ENCODE data around the gene NFE2L1. TPM values are rescaled to one million over a fixed set of nuclear protein-coding genes. Genes with fewer than 3 reads are reported as not detected.

NFE2L1 gene
- polyA plus RNA-seq, 1 of the 3 experiments (the other 2 are of a cell fraction) = 159 TPM

DNA sequence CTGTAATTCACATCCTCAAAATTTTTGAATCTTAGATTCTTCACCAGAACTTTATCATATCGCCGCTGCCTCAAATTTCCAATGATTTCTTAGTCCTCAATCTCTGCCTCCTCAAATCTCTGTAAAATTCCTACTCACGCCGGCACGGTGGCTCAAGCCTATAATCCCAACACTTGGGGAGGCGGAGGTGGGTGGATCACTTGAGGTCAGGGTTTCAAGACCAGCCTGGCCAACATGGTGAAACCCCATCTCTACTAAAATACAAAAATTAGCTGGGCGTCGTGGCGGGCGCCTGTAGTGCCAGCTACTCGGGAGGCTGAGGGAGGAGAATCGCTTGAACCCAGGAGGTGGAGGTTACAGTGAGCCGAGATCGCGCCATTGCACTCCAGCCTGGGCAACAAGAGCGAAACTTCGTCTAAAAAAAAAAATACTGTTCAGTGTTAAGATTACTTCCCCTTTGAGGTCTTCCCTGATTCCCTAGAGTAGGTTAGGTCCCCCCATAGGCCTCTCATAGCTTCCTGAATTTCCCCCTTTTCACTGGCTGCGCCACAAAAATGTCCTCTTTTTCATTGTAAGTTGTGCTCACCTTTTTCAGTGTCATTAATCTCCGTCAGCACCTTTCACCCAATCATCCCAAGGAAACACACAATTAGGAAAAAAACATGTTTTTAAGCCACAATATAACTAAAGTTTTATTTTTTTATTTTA is 54.0 kb downstream of the NFE2L1 start:
- Histone ChIP-seq H3K4me2 (no peak overlapping the region; the same call in 1 of the 2 replicates), H2AFZ (ENCODE audit: low read depth) (0 out of 2 replicates have a peak overlapping the region, but pooled peaks have one; percentile 6)

More for the DNA sequence above, 54.0 kb downstream of the NFE2L1 start:
- no peaks in the 10 kb centered on the region for H3K27me3 ChIP-seq (ENCODE audit: insufficient read depth)
- no peak overlapping the region; the same call in 1 of the 2 replicates for H3K9ac ChIP-seq
- peaks cover 0 to 12% of the 10 kb centered on the region in 2 experiments for H3K36me3 ChIP-seq (replicated peaks in 1 of 2; ENCODE audit: control insufficient read depth in 1 of 2, insufficient read depth in 2 of 2, low read length in 1 of 2)
- peaks cover 40% of the 10 kb centered on the region for H3K79me2 ChIP-seq (ENCODE audit: insufficient read depth)
- H3K4me1 ChIP-seq (ENCODE audit: control insufficient read depth in 1 of 2, insufficient read depth in 2 of 2, low read depth in 1 of 2, low read length in 1 of 2) = peaks cover 3 to 6% of the 10 kb centered on the region in 2 experiments; a peak in 2 of 4 replicates
- POLR2A ChIA-PET = interaction anchor here (0.6 kb wide), 1 partner anchor 21 kb away, joined by 4 read pairs; no protein-coding TSS in a partner anchor
- H4K20me1 ChIP-seq (ENCODE audit: insufficient read depth) = peaks cover 31% of the 10 kb centered on the region
- peaks cover 31% of the 10 kb centered on the region for H3F3A ChIP-seq (replicated peaks; ENCODE audit: insufficient read depth)
- H3K9me3 ChIP-seq = no peaks in the 10 kb centered on the region
- no peaks in the 10 kb centered on the region for H3K9me2 ChIP-seq
- 92% methylated on average over 19 of the region's 19 CpGs for WGBS (ENCODE audit: low lambda C conversion rate)
- TF ChIP-seq GABPA (IDR thresholded peaks at IDR 0.05; ENCODE audit: low read depth) (no peak), RFX5 (IDR thresholded peaks at IDR 0.05; ENCODE audit: low read length) (no peak), EZH2phosphoT487 (IDR thresholded peaks at IDR 0.05; ENCODE audit: borderline replicate concordance, low read depth) (no peak), NRF1 (IDR thresholded peaks at IDR 0.05; ENCODE audit: low read depth, low read length) (no peak), JUND (IDR thresholded peaks at IDR 0.05) (no peak), SIN3A (IDR thresholded peaks at IDR 0.05; ENCODE audit: borderline replicate concordance, low read depth, low read length) (no peak), FOSL2 (IDR thresholded peaks at IDR 0.05; ENCODE audit: borderline replicate concordance, low read depth) (no peak), FOXJ3 (CRISPR knock-in tag; IDR thresholded peaks at IDR 0.05) (no peak), CHD2 (IDR thresholded peaks at IDR 0.05; ENCODE audit: low read length, partially characterized antibody) (no peak), TEAD4 (IDR thresholded peaks at IDR 0.05; ENCODE audit: borderline replicate concordance, insufficient read depth) (no peak), RCOR1 (IDR thresholded peaks at IDR 0.05; ENCODE audit: low read length) (no peak), RAD21 (IDR thresholded peaks at IDR 0.05; ENCODE audit: low read length) (no peak), FOXM1 (IDR thresholded peaks at IDR 0.05; ENCODE audit: low read depth) (no peak), TCF12 (IDR thresholded peaks at IDR 0.05) (no peak)
- TF ChIP-seq, protein P1, sequence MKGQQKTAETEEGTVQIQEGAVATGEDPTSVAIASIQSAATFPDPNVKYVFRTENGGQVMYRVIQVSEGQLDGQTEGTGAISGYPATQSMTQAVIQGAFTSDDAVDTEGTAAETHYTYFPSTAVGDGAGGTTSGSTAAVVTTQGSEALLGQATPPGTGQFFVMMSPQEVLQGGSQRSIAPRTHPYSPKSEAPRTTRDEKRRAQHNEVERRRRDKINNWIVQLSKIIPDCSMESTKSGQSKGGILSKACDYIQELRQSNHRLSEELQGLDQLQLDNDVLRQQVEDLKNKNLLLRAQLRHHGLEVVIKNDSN (IDR thresholded peaks at IDR 0.05; ENCODE audit: borderline replicate concordance, low read depth) = no peak
- TF ChIP-seq, protein P2, sequence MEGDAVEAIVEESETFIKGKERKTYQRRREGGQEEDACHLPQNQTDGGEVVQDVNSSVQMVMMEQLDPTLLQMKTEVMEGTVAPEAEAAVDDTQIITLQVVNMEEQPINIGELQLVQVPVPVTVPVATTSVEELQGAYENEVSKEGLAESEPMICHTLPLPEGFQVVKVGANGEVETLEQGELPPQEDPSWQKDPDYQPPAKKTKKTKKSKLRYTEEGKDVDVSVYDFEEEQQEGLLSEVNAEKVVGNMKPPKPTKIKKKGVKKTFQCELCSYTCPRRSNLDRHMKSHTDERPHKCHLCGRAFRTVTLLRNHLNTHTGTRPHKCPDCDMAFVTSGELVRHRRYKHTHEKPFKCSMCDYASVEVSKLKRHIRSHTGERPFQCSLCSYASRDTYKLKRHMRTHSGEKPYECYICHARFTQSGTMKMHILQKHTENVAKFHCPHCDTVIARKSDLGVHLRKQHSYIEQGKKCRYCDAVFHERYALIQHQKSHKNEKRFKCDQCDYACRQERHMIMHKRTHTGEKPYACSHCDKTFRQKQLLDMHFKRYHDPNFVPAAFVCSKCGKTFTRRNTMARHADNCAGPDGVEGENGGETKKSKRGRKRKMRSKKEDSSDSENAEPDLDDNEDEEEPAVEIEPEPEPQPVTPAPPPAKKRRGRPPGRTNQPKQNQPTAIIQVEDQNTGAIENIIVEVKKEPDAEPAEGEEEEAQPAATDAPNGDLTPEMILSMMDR (IDR thresholded peaks at IDR 0.05) = no peak
- TF ChIP-seq, protein P3, sequence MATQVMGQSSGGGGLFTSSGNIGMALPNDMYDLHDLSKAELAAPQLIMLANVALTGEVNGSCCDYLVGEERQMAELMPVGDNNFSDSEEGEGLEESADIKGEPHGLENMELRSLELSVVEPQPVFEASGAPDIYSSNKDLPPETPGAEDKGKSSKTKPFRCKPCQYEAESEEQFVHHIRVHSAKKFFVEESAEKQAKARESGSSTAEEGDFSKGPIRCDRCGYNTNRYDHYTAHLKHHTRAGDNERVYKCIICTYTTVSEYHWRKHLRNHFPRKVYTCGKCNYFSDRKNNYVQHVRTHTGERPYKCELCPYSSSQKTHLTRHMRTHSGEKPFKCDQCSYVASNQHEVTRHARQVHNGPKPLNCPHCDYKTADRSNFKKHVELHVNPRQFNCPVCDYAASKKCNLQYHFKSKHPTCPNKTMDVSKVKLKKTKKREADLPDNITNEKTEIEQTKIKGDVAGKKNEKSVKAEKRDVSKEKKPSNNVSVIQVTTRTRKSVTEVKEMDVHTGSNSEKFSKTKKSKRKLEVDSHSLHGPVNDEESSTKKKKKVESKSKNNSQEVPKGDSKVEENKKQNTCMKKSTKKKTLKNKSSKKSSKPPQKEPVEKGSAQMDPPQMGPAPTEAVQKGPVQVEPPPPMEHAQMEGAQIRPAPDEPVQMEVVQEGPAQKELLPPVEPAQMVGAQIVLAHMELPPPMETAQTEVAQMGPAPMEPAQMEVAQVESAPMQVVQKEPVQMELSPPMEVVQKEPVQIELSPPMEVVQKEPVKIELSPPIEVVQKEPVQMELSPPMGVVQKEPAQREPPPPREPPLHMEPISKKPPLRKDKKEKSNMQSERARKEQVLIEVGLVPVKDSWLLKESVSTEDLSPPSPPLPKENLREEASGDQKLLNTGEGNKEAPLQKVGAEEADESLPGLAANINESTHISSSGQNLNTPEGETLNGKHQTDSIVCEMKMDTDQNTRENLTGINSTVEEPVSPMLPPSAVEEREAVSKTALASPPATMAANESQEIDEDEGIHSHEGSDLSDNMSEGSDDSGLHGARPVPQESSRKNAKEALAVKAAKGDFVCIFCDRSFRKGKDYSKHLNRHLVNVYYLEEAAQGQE (IDR thresholded peaks at IDR 0.05; ENCODE audit: low read depth, low read length) = no peak
- no peak overlapping the region for H3K27ac ChIP-seq (ENCODE audit: low read depth in 2 of 2, low read length in 1 of 2)
- H3K4me3 ChIP-seq (ENCODE audit: low read depth in 2 of 2, low read length in 1 of 2) = peak overlapping the region in 1 of 2 experiments; percentile 66; a peak in 2 of 4 replicates
- DNase-seq = no peak
- CTCF ChIA-PET = interaction anchor here (1.0 to 14.8 kb wide), 2 partner anchors 21 to 34 kb away, joined by 3 to 241 read pairs; no protein-coding TSS in a partner anchor

All from SK-N-SH (cell line).